Neural crest cell (in vitro differentiated cells): ENCODE data around the gene GID8. TPM values are rescaled to one million over a fixed set of nuclear protein-coding genes. Genes with fewer than 3 reads are reported as not detected.

Source experiments
- DNase-seq: peaks from one replicate; pipeline ENCODE4 v3.0.0; 2021; ENCODE audit warnings: low read depth, mixed read lengths, low spot score
- H3K27ac Mint-ChIP-seq: one replicate; pipeline ENCODE4 v1.8.0; 2021; ENCODE audit warnings: mild to moderate bottlenecking, mixed read lengths; ENCODE audit not compliant: unreplicated experiment
- H3K27me3 Mint-ChIP-seq: 2 replicates; pipeline ENCODE4 v1.8.0; 2021; ENCODE audit warnings: low read depth, mild to moderate bottlenecking, mixed read lengths
- H3K36me3 Mint-ChIP-seq: 2 replicates; pipeline ENCODE4 v1.8.0; 2021; ENCODE audit warnings: low read depth, mild to moderate bottlenecking, mixed read lengths
- H3K4me1 Mint-ChIP-seq: 2 replicates; pipeline ENCODE4 v1.8.0; 2021; ENCODE audit warnings: mixed read lengths
- H3K4me3 Mint-ChIP-seq: one replicate; pipeline ENCODE4 v1.8.0; 2021; ENCODE audit warnings: mild to moderate bottlenecking, mixed read lengths
- H3K9me3 Mint-ChIP-seq: 2 replicates; pipeline ENCODE4 v1.8.0; 2021; ENCODE audit warnings: mixed read lengths
- CTCF ChIP-seq: fragments of 200-600 bp; sonication (generic); conservative IDR thresholded peaks from 2 replicates; pipeline ENCODE4 v1.5.0; 2021; ENCODE audit warnings: antibody characterized with exemption, mild to moderate bottlenecking
- total RNA-seq: library from RNA; stranded (reverse); gene quantifications from 2 replicates; pipeline ENCODE4 v1.2.1, GENCODE V29; 2021

Gene GID8
- total RNA-seq, 1 donor from 2014 or later, result 62.3 TPM

GRCh38 chr20:62972845-62973745, 35.1 kb downstream of the GID8 start:
- H3K36me3 Mint-ChIP-seq, result no peaks in the 10 kb centered on the region
- no peak for DNase-seq
- H3K27me3 Mint-ChIP-seq, result peaks cover 58% of the 10 kb centered on the region
- no peak overlapping the region for H3K27ac Mint-ChIP-seq
- no peak overlapping the region for H3K4me3 Mint-ChIP-seq
- H3K9me3 Mint-ChIP-seq, result no peaks in the 10 kb centered on the region
- H3K4me1 Mint-ChIP-seq, result peaks cover 24% of the 10 kb centered on the region
- no peak for TF ChIP-seq CTCF

- no peak for TF ChIP-seq CTCF
- DNase-seq, result no peak
- Mint-ChIP-seq H3K9me3 (no peaks in the 10 kb centered on the region), H3K4me3 (no peak overlapping the region), H3K36me3 (no peaks in the 10 kb centered on the region), H3K27me3 (peaks cover 66% of the 10 kb centered on the region), H3K27ac (no peak overlapping the region), H3K4me1 (peaks cover 35% of the 10 kb centered on the region)
These were observed 37.4 kb downstream of the GID8 start for GRCh38 chr20:62975251-62975760.

GRCh38 chr20:62975812-62976508, 38.0 kb downstream of the GID8 start:
- DNase-seq, result no peak
- no peak for TF ChIP-seq CTCF
- peaks cover 69% of the 10 kb centered on the region for H3K27me3 Mint-ChIP-seq
- H3K4me3 Mint-ChIP-seq, result no peak overlapping the region
- no peaks in the 10 kb centered on the region for H3K36me3 Mint-ChIP-seq
- H3K9me3 Mint-ChIP-seq, result no peaks in the 10 kb centered on the region
- H3K27ac Mint-ChIP-seq, result no peak overlapping the region
- H3K4me1 Mint-ChIP-seq, result peaks cover 42% of the 10 kb centered on the region

- H3K27ac Mint-ChIP-seq, result no peak overlapping the region
- H3K36me3 Mint-ChIP-seq, result no peaks in the 10 kb centered on the region
- H3K9me3 Mint-ChIP-seq, result no peaks in the 10 kb centered on the region
- H3K4me3 Mint-ChIP-seq, result no peak overlapping the region
- no peak for TF ChIP-seq CTCF
- no peak for DNase-seq
- H3K4me1 Mint-ChIP-seq, result peaks cover 41% of the 10 kb centered on the region
- peaks cover 64% of the 10 kb centered on the region for H3K27me3 Mint-ChIP-seq
These were observed 38.9 kb downstream of the GID8 start for GRCh38 chr20:62976886-62977285.

GRCh38 chr20:62977613-62978560, 39.9 kb downstream of the GID8 start:
- Mint-ChIP-seq H3K27me3 (peaks cover 54% of the 10 kb centered on the region), H3K4me3 (no peak overlapping the region), H3K27ac (no peak overlapping the region), H3K36me3 (no peaks in the 10 kb centered on the region), H3K4me1 (peaks cover 37% of the 10 kb centered on the region), H3K9me3 (no peaks in the 10 kb centered on the region)
- DNase-seq, result no peak
- no peak for TF ChIP-seq CTCF
